Type B pancreatic cell (in vitro differentiated cells): Measurements from ENCODE around the gene STAT1. TPM values are rescaled to one million over a fixed set of nuclear protein-coding genes. Genes with fewer than 3 reads are reported as not detected.
A peak's percentile ranks its signal among the peaks of the same experiment; 100 is the strongest.

Experiments used
- DNase-seq: peaks from one replicate; pipeline ENCODE4 v3.0.0; 2021; ENCODE audit warnings: mixed read lengths; ENCODE audit not compliant: unreplicated experiment; ENCODE audit errors: extremely low spot score
- H3K27ac Mint-ChIP-seq: 2 replicates; pipeline ENCODE4 v1.8.0; 2021; ENCODE audit warnings: mild to moderate bottlenecking, mixed read lengths
- H3K27me3 Mint-ChIP-seq: 2 replicates; pipeline ENCODE4 v1.8.0; 2021; ENCODE audit warnings: mixed read lengths
- H3K36me3 Mint-ChIP-seq: 2 replicates; pipeline ENCODE4 v1.8.0; 2021; ENCODE audit warnings: mixed read lengths
- H3K4me1 Mint-ChIP-seq: one replicate; pipeline ENCODE4 v1.8.0; 2021; ENCODE audit warnings: mixed read lengths; ENCODE audit not compliant: unreplicated experiment
- H3K4me3 Mint-ChIP-seq: 2 replicates; pipeline ENCODE4 v1.8.0; 2021; ENCODE audit warnings: mild to moderate bottlenecking, mixed read lengths
- H3K9me3 Mint-ChIP-seq: 2 replicates; pipeline ENCODE4 v1.8.0; 2021; ENCODE audit warnings: mixed read lengths
- total RNA-seq: library from RNA; stranded (reverse); gene quantifications from 2 replicates; pipeline ENCODE4 v1.2.1, GENCODE V29; 2021; ENCODE audit warnings: low replicate concordance
- TF ChIP-seq, protein P1 (sequence below): fragments of 200-600 bp; sonication (generic); conservative IDR thresholded peaks from 2 replicates; pipeline ENCODE4 v1.5.0; 2021; ENCODE audit warnings: antibody characterized with exemption, mild to moderate bottlenecking

Gene STAT1
- total RNA-seq, 1 donor from 2014 or later, result 52.8 TPM

DNA sequence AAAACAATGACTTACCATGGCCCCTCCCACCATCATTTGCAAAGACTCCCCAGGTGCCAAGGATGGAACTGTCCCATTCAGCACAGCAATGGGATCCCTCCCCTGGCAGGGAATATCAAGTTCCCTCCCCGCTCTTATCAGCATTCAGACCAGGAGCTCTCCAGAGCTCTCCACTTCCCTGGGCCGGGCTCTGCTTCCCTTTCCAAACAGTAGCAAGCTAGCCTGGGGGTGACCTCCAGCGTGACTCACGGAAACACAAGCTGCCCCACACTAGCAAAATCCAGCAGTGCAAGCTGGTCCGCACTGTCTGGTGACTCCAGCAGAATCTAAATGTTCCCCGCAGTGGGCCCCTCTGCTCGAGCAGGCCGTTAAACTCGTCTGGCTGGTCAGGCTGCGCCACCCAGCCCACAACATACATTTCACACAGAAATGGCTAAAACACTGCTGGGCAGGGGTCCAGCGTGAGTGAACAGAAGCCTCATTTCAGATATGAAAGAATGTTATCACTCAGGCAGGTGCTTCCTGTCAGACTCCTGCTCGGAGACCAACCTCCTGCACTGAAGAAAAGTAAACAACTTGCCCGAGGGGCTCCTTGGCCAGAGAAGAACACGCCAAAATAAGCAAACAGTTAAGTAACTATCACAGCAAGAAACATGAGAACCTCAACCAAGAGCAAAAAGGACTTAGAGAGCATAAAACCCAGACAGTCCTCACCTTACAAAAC is 33.9 kb downstream of the STAT1 start:
- TF ChIP-seq, protein P1, sequence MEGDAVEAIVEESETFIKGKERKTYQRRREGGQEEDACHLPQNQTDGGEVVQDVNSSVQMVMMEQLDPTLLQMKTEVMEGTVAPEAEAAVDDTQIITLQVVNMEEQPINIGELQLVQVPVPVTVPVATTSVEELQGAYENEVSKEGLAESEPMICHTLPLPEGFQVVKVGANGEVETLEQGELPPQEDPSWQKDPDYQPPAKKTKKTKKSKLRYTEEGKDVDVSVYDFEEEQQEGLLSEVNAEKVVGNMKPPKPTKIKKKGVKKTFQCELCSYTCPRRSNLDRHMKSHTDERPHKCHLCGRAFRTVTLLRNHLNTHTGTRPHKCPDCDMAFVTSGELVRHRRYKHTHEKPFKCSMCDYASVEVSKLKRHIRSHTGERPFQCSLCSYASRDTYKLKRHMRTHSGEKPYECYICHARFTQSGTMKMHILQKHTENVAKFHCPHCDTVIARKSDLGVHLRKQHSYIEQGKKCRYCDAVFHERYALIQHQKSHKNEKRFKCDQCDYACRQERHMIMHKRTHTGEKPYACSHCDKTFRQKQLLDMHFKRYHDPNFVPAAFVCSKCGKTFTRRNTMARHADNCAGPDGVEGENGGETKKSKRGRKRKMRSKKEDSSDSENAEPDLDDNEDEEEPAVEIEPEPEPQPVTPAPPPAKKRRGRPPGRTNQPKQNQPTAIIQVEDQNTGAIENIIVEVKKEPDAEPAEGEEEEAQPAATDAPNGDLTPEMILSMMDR, result no peak
- H3K9me3 Mint-ChIP-seq, result no peaks in the 10 kb centered on the region
- H3K4me1 Mint-ChIP-seq, result peaks cover 21% of the 10 kb centered on the region
- H3K4me3 Mint-ChIP-seq, result peak overlapping the region; percentile 78
- no peaks in the 10 kb centered on the region for H3K27me3 Mint-ChIP-seq
- H3K27ac Mint-ChIP-seq, result peak overlapping the region; percentile 95
- H3K36me3 Mint-ChIP-seq, result peaks cover 80% of the 10 kb centered on the region
- peak; percentile 79 for DNase-seq

DNA sequence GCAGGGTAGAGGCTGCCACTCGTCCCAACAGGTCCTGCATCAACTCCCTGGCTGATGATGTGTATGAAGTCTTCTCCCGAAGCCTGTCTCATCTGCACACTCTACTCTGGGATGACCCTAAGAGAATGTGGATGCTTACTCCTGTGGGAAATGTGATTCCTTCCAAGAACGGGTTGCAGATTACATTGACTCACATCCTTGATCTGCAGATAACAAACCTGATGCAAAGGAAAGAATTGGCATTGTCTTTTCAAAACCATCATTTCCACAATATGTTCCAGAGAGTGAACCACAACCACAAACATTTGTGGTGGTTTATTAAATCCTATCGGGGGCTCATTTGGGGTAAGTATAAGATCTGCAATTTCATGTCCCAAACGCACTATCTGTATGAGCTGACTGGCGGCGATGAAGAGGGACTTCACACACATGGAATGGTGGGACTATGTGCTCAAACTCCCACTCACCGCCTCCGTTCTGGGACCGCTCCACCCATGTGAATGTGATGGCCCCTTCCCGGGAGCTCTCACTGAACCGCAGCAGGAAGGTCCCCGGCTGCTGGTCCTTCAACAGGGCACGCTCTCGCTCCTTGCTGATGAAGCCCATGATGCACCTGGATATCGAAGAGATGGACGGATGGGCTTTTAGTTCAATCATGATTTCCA is 35.5 kb downstream of the STAT1 start:
- peaks cover 21% of the 10 kb centered on the region for H3K4me1 Mint-ChIP-seq
- H3K9me3 Mint-ChIP-seq, result no peaks in the 10 kb centered on the region
- no peak overlapping the region for H3K27ac Mint-ChIP-seq
- DNase-seq, result no peak
- no peak overlapping the region for H3K4me3 Mint-ChIP-seq
- peaks cover 79% of the 10 kb centered on the region for H3K36me3 Mint-ChIP-seq
- TF ChIP-seq, protein P1, result no peak
- no peaks in the 10 kb centered on the region for H3K27me3 Mint-ChIP-seq

DNA sequence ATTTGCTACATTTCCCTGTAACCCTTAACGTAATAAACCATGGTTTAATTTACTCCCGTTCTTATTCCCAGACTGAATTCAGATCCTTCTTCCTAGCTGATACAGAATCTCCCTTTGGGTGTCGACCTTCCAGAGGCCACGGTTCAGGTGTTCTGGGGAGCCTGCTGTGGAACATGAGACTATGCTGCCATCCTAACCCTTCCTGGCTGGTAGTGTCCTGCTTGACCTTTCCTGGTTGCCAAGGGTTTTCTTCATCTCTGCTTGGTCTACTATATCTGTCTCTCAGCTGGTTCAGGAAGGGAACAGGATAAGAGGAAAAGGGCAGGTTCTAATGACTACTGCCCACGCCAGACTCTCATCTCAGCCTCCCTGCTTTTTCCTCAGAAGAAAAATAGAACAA is 36.5 kb downstream of the STAT1 start:
- Mint-ChIP-seq H3K27me3 (no peaks in the 10 kb centered on the region), H3K4me1 (peaks cover 21% of the 10 kb centered on the region), H3K9me3 (no peaks in the 10 kb centered on the region), H3K27ac (no peak overlapping the region), H3K4me3 (no peak overlapping the region), H3K36me3 (peaks cover 79% of the 10 kb centered on the region)
- TF ChIP-seq, protein P1, result no peak
- DNase-seq, result no peak

DNA sequence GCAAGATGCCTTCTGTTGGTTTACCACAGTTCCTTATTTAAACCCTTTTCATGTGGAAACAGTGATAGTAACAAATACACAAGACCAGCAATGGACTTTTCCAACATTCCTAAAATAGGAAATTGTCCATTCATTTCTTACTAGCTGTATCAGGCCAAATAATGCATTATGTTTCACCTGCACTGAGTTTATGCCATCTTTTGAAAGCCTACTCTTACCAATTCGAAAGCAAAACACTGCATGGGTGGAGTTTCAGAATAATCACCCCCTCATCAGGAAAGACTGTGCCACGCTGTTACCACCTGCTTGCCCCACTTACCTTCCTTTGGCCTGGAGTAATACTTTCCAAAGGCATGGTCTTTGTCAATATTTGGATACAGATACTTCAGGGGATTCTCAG is 37.5 kb downstream of the STAT1 start:
- H3K36me3 Mint-ChIP-seq, result peaks cover 69% of the 10 kb centered on the region

DNA sequence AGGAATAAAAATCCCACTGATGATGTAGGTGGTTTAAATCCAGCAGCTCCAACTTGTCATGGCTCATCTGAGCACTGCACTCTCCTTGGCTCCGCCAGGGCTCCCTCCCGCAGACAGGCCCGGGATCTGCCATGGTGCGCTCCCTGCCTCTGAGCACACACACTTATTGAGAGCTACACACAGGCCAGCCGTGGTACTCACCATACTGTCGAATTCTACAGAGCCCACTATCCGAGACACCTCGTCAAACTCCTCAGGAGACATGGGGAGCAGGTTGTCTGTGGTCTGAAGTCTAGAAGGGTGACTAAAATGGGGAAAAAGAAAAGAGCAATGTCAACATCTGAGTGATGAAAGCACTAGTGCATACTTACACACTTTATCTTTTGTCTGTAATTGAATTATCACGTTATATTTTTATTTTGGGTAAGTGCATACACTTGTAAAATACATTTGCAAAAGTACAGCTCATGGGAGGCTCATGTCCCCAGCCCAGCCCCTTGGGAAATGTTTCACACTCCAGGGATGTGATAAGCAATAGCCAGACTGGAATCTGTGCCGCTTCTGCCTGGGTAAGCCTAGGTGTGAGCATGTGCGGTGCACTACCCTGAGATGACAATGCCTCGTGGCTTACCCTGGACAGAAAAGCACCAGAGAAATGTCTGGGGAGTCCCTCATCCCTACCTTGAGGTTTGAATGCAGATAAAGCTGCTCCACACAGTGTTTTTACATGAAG is 39.2 kb downstream of the STAT1 start:
- TF ChIP-seq, protein P1, result no peak
- Mint-ChIP-seq H3K4me3 (no peak overlapping the region), H3K36me3 (peaks cover 65% of the 10 kb centered on the region), H3K4me1 (peaks cover 5% of the 10 kb centered on the region), H3K27ac (no peak overlapping the region), H3K27me3 (no peaks in the 10 kb centered on the region), H3K9me3 (no peaks in the 10 kb centered on the region)
- DNase-seq, result no peak

More for the DNA sequence above, 37.5 kb downstream of the STAT1 start:
- Mint-ChIP-seq H3K4me1 (peaks cover 21% of the 10 kb centered on the region), H3K27me3 (no peaks in the 10 kb centered on the region), H3K9me3 (no peaks in the 10 kb centered on the region), H3K27ac (no peak overlapping the region), H3K4me3 (no peak overlapping the region)
- no peak for DNase-seq
- TF ChIP-seq, protein P1, result no peak
